ENCODE results near the gene TAF11L5. TPM values are rescaled to one million over a fixed set of nuclear protein-coding genes. Genes with fewer than 3 reads are reported as not detected.

TAF11L5 gene
- total and polyA plus RNA-seq, 2 of the 8 experiments (the other 6 are each of a cell fraction or from before 2014, with no cell fraction given) = not detected

GRCh38 chr5:17477043-17477442 lies 48.0 kb upstream of the TAF11L5 start:
- no peaks in the 10 kb centered on the region for H3K4me1 ChIP-seq (replicated peaks in 1 of 4; ENCODE audit: control insufficient read depth in 3 of 4, insufficient read depth in 4 of 4, low read length in 3 of 4)
- H3K4ac ChIP-seq (replicated peaks; ENCODE audit: insufficient read length, low read depth, low read length) = no peak overlapping the region
- no peak overlapping the region for H4K8ac ChIP-seq (ENCODE audit: extremely low read depth, insufficient read depth, low read length)
- no peaks in the 10 kb centered on the region for H3K79me1 ChIP-seq (ENCODE audit: low read depth, low read length)
- H2BK15ac ChIP-seq (ENCODE audit: low read length) = no peak overlapping the region
- no peak for FAIRE-seq
- no peaks in the 10 kb centered on the region for H3K27me3 ChIP-seq (replicated peaks in 1 of 4; ENCODE audit: control insufficient read depth in 3 of 4, extremely low read depth in 1 of 4, insufficient read depth in 3 of 4, low read length in 3 of 4)
- no peaks in the 10 kb centered on the region for H3K36me3 ChIP-seq (ENCODE audit: control insufficient read depth in 2 of 4, insufficient read depth in 4 of 4, low read length in 3 of 4)
- H2BK5ac ChIP-seq (ENCODE audit: low read depth, low read length) = no peak overlapping the region
- WGBS, 2 experiments (ENCODE audit: extremely low coverage in 1 of 2, insufficient coverage in 1 of 2, insufficient read length in 1 of 2, insufficient replicate concordance in 2 of 2, low coverage in 1 of 2, low lambda C conversion rate in 2 of 2, missing lambda C conversion rate in 1 of 2) = 90% methylated on average over 3 of the region's 3 CpGs; no CpG with 5 or more reads in 1 of the 2 experiments
- no peak overlapping the region for H3K23ac ChIP-seq (ENCODE audit: insufficient read length)
- DNase-seq (ENCODE audit: low read depth in 1 of 2, low spot score in 2 of 2) = no peak
- H3K4me2 ChIP-seq (ENCODE audit: insufficient read depth in 1 of 2, low read depth in 2 of 2, low read length in 2 of 2) = no peak overlapping the region
- no peak overlapping the region for H3K56ac ChIP-seq (replicated peaks; ENCODE audit: insufficient read length, low read depth, low read length)
- H4K91ac ChIP-seq (replicated peaks; ENCODE audit: insufficient read length, low read length) = no peak overlapping the region
- no peak overlapping the region for H2AFZ ChIP-seq (ENCODE audit: low read length)
- no peak overlapping the region for H2BK20ac ChIP-seq (ENCODE audit: low read length)
- no peak overlapping the region for H3K9ac ChIP-seq (replicated peaks in 1 of 4; ENCODE audit: extremely low read depth in 1 of 4, low read depth in 3 of 4, low read length in 3 of 4)
- POLR2A ChIA-PET (ENCODE audit: partially characterized antibody) = no interaction called here
- no peak overlapping the region for H2BK12ac ChIP-seq (ENCODE audit: low read depth, low read length)
- no peak overlapping the region for H3K4me3 ChIP-seq (ENCODE audit: extremely low read depth in 1 of 4, insufficient read depth in 2 of 4, low read depth in 3 of 4, low read length in 4 of 4)
- H3K18ac ChIP-seq (ENCODE audit: extremely low read depth, low read length) = no peak overlapping the region
- H2BK120ac ChIP-seq (replicated peaks; ENCODE audit: low read depth, low read length) = no peak overlapping the region
- H3K27ac ChIP-seq (ENCODE audit: low read depth, low read length) = no peak overlapping the region
- H3K9me3 ChIP-seq (ENCODE audit: insufficient read depth in 2 of 2, low read depth in 1 of 2, low read length in 1 of 2) = no peaks in the 10 kb centered on the region
- no peak overlapping the region for H4K5ac ChIP-seq (ENCODE audit: insufficient read length, low read depth, low read length)
- CTCF ChIA-PET (ENCODE audit: partially characterized antibody) = interaction anchor here (3.2 kb wide), 1 partner anchor 11 kb away, joined by 8 read pairs; no protein-coding TSS in a partner anchor
- no peak overlapping the region for H2AK5ac ChIP-seq (ENCODE audit: low read depth, low read length)
- H3K79me2 ChIP-seq (ENCODE audit: control insufficient read depth in 1 of 2, insufficient read depth in 2 of 2, low read length in 2 of 2) = no peaks in the 10 kb centered on the region
- H3K23me2 ChIP-seq (ENCODE audit: low read depth, low read length) = no peaks in the 10 kb centered on the region
- H3K14ac ChIP-seq (ENCODE audit: insufficient read length) = no peak overlapping the region
- no peaks in the 10 kb centered on the region for H4K20me1 ChIP-seq (replicated peaks in 1 of 2; ENCODE audit: control insufficient read depth in 1 of 2, insufficient read depth in 2 of 2, low read length in 2 of 2)
- TF ChIP-seq POLR2A (IDR thresholded peaks at IDR 0.05; ENCODE audit: control extremely low read depth in 1 of 2, low read depth in 2 of 2, low read length in 2 of 2) (no peak), RAD21 (IDR thresholded peaks at IDR 0.05 in 1 of 2, conservative IDR thresholded peaks at IDR 0.05 in 1 of 2; ENCODE audit: low read depth in 2 of 2, low read length in 2 of 2) (no peak), NRF1 (IDR thresholded peaks at IDR 0.05; ENCODE audit: low read depth, low read length) (no peak), BACH1 (IDR thresholded peaks at IDR 0.05; ENCODE audit: low read length) (no peak), CHD1 (IDR thresholded peaks at IDR 0.05; ENCODE audit: low read depth, low read length) (no peak), ASH2L (IDR thresholded peaks at IDR 0.05; ENCODE audit: low read length) (no peak), EGR1 (IDR thresholded peaks at IDR 0.05; ENCODE audit: borderline replicate concordance, low read depth, low read length) (no peak), SP4 (IDR thresholded peaks at IDR 0.05; ENCODE audit: low read length) (no peak), BCL11A (IDR thresholded peaks at IDR 0.05; ENCODE audit: low read depth in 2 of 2, low read length in 2 of 2) (no peak), SIRT6 (IDR thresholded peaks at IDR 0.05; ENCODE audit: low read length) (no peak), KDM5A (IDR thresholded peaks at IDR 0.05; ENCODE audit: low read length) (no peak), SIN3A (conservative IDR thresholded peaks at IDR 0.05 in 1 of 2, IDR thresholded peaks at IDR 0.05 in 1 of 2; ENCODE audit: low read depth in 1 of 2, low read length in 2 of 2) (no peak), TBP (IDR thresholded peaks at IDR 0.05; ENCODE audit: low read depth, low read length) (no peak), E2F6 (IDR thresholded peaks at IDR 0.05) (no peak), EZH2 (IDR thresholded peaks at IDR 0.05; ENCODE audit: low read depth, low read length, severe bottlenecking) (no peak)

Data from H1 (cell line).